ENCODE data around the gene USP25. TPM values are rescaled to one million over a fixed set of nuclear protein-coding genes. Genes with fewer than 3 reads are reported as not detected.

USP25 gene
- total and polyA plus RNA-seq, 9 of the 15 experiments (the other 6 are each of a cell fraction or from before 2014, with no cell fraction given): 7.8 to 44.9 (median 31.4) TPM

GRCh38 chr21:15875286-15875685, 145.5 kb downstream of the USP25 start:
- Histone ChIP-seq H3K9me3 (replicated peaks; ENCODE audit: control insufficient read depth, insufficient read depth, low read depth, low read length) (no peaks in the 10 kb centered on the region), H3K36me3 (ENCODE audit: control insufficient read depth, insufficient read depth, low read length) (peaks cover 53% of the 10 kb centered on the region), H4K20me1 (replicated peaks; ENCODE audit: control insufficient read depth, insufficient read depth, low read length) (no peaks in the 10 kb centered on the region), H3K9me1 (ENCODE audit: control insufficient read depth, insufficient read depth, low read length) (no peaks in the 10 kb centered on the region), H3K27me3 (ENCODE audit: control insufficient read depth in 2 of 2, insufficient read depth in 2 of 2, low read length in 2 of 2) (no peaks in the 10 kb centered on the region), H3K4me3 (no peak overlapping the region), H3K9ac (ENCODE audit: insufficient read depth in 1 of 2, low read depth in 2 of 2, low read length in 2 of 2) (no peak overlapping the region), H3K79me2 (ENCODE audit: control insufficient read depth, insufficient read depth, low read length) (no peaks in the 10 kb centered on the region), H3K27ac (ENCODE audit: extremely low read depth, low read depth, low read length) (no peak overlapping the region), H3K4me2 (ENCODE audit: insufficient read depth, low read length) (no peak overlapping the region), H3K4me1 (replicated peaks in 1 of 2; ENCODE audit: control insufficient read depth in 2 of 2, insufficient read depth in 2 of 2, low read length in 2 of 2) (no peaks in the 10 kb centered on the region), H2AFZ (ENCODE audit: low read depth, low read length) (no peak overlapping the region)
- in situ Hi-C loops (cut with MboI): no loop called here
- ChIA-PET POLR2A (no interaction called here), CTCF (ENCODE audit: low intra/inter-chr PET ratio) (no interaction called here)
- 73% methylated on average over 3 of the region's 3 CpGs for WGBS (ENCODE audit: insufficient coverage, low coverage, missing lambda C conversion rate)
- ATAC-seq (no peak), DNase-seq (ENCODE audit: extremely low read depth in 1 of 4, low spot score in 3 of 4) (no peak), FAIRE-seq (no peak)
- intact Hi-C loops (cut with micrococcal nuclease): no loop called here
- BruUV-seq (replicated peaks): no TSS peak
- no peak for TF ChIP-seq PBX2 (CRISPR knock-in tag; IDR thresholded peaks at IDR 0.05; ENCODE audit: low read depth)
- no peak for TF ChIP-seq PBX2 (tag; conservative IDR thresholded peaks at IDR 0.05; ENCODE audit: low read depth)
- TF ChIP-seq ZNF609 (CRISPR knock-in tag; IDR thresholded peaks at IDR 0.05; ENCODE audit: borderline replicate concordance): no peak
- no peak for TF ChIP-seq ZBTB7A (IDR thresholded peaks at IDR 0.05; ENCODE audit: borderline replicate concordance, control insufficient read depth, low read depth, low read length)
- no peak for TF ChIP-seq CXXC5 (CRISPR knock-in tag; IDR thresholded peaks at IDR 0.05)
- TF ChIP-seq TSHZ1 (CRISPR knock-in tag; IDR thresholded peaks at IDR 0.05): no peak
- TF ChIP-seq POLR2H (tag; IDR thresholded peaks at IDR 0.05; ENCODE audit: low read depth): no peak
